Bronchial epithelial cell (primary cell): ENCODE results near the gene PRG2. TPM values are rescaled to one million over a fixed set of nuclear protein-coding genes. Genes with fewer than 3 reads are reported as not detected.
"Not testable (repeated sequence)": the region's sequence is repeated elsewhere in the genome, so short reads cannot be mapped to it uniquely, and the experiment has no call there.

ENCODE experiments used
- DNase-seq: peaks from one replicate; pipeline ENCODE4 v3.0.0-alpha.2; 2010; ENCODE audit warnings: low read depth
- FAIRE-seq: peaks from 2 replicates; lab custom pipeline; 2011; peaks lifted over from hg19 to GRCh38; lab: Jason Lieb, UNC
- H3K27me3 ChIP-seq: 2 replicates; pipeline ENCODE4 v1.5.1; 2011; ENCODE audit warnings: low read length; ENCODE audit not compliant: control insufficient read depth, insufficient read depth
- H3K36me3 ChIP-seq: 2 replicates; pipeline ENCODE4 v1.5.1; 2011; ENCODE audit warnings: low read length; ENCODE audit not compliant: control insufficient read depth, insufficient read depth
- H3K4me3 ChIP-seq: 2 replicates; pipeline ENCODE4 v1.5.1; 2011; ENCODE audit warnings: mild to moderate bottlenecking, low read depth, low read length, control low read depth
- CTCF ChIP-seq: IDR thresholded peaks from 2 replicates; pipeline ENCODE4 v1.5.1; 2011; ENCODE audit warnings: mild to moderate bottlenecking, moderate library complexity, low read length, control low read depth, inconsistent platforms; ENCODE audit not compliant: insufficient read depth, severe bottlenecking
- total RNA-seq: library from RNA; depleted of rRNA; stranded (reverse); fragments of >200 nt; gene quantifications from 2 replicates; pipeline ENCODE4 v1.2.1, GENCODE V29; 2014

PRG2 gene
- total RNA-seq, 1 donor from 2014 or later = under 0.01 TPM

DNA sequence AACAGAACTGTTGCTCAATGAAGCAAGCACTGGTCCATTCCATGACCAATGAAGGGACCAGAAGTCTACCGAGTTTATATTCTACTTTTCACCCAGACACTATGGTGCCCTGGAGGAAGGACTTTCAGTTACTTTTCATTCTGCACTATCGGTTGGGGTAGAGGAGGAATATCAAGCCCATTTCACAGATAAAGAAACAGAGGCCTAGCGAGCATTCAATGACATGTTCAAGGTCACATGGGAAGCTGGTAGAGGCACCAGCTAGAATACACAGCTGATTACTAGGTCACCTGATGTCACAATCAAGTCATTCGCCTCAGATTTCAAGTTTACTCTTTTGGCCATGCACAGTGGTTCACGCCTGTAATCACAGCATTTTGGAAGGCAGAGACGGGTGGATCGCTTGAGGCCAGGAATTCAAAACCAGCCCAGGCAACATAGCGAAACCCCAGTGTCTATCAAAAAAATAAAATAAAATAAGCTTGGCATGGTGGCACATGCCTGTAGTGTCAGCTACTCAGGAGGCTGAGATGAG lies 17.6 kb upstream of the PRG2 start:
- H3K36me3 ChIP-seq = peaks cover 3% of the 10 kb centered on the region
- DNase-seq (no peak), FAIRE-seq (no peak)

DNA sequence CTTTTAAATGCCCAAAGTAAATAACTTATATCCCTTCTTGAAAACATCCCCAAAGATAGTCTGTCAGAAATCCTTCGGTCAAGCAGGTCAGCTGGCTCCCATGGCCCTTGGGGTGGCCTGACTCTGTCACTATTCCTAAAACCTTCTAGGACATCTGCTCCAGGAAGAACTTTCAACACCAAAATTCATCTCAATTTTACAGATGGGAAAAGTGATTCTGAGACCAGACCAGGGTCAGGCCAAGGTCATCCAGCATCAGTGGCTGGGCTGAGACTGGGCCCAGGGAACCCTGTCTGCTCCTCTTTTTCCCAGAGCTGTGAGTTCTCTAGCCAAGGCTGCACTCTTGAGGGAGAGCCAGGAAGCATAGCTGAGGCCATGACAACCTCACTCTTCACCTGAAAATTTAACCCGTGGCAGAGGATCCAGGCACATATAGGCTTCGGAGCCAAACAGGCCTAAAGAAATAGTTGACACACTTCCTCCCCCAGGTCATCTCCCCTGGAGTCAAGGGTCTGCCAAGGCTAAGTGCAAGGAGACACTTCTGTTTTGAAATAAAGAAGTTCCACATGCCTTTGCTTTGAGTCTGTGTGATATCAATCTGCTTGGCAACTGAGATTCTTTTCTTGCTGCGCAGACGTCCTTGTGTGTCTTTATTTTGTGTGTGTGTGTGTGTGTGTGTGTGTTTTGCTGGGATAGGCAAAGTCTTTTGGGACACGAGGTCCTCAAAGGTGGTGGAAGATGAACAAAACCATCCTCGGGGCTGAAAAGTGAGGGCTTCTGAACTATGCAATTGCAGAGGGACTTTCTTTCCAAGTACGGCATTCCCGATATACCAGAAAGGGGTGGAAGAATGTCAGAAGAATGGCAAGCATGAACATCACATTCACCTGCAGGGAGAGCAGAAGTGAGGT lies 16.8 kb upstream of the PRG2 start:
- no peak for DNase-seq
- TF ChIP-seq CTCF = no peak
- H3K4me3 ChIP-seq = no peak overlapping the region
- H3K36me3 ChIP-seq = peaks cover 3% of the 10 kb centered on the region
- no peaks in the 10 kb centered on the region for H3K27me3 ChIP-seq
- FAIRE-seq = no peak

More for the DNA sequence above, 17.6 kb upstream of the PRG2 start:
- TF ChIP-seq CTCF = no peak
- Histone ChIP-seq H3K27me3 (no peaks in the 10 kb centered on the region), H3K4me3 (no peak overlapping the region)

DNA sequence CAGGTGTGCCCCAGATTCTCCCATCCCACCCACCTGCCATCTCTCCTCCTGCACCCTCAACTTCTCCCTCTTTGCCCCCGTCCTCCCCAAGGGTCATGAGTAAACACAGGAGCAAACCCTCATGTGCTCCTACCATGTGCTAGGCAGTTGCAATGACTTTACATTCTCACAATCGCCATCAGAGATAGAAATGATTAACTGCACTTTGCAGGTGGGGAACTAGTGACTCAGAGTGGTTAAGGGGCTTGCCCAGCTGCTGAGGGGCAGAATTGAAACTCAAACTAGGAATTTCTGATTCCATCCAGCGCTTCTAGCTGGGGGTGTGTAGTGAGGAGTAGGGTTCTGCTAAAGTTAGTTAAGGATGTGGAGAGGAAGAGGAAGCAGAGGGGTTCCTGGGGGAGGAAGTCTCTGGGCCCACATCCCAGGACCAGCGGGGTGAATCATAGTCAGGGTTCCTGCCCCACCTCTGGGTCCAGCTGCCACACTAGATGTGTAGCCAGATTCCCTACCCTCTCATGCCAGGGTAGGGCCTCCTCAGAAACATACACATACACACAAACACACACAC lies 16.0 kb upstream of the PRG2 start:
- TF ChIP-seq CTCF = no peak
- H3K27me3 ChIP-seq = no peaks in the 10 kb centered on the region
- no peak overlapping the region for H3K4me3 ChIP-seq
- H3K36me3 ChIP-seq = peaks cover 3% of the 10 kb centered on the region
- FAIRE-seq (no peak), DNase-seq (peak; percentile 20)

DNA sequence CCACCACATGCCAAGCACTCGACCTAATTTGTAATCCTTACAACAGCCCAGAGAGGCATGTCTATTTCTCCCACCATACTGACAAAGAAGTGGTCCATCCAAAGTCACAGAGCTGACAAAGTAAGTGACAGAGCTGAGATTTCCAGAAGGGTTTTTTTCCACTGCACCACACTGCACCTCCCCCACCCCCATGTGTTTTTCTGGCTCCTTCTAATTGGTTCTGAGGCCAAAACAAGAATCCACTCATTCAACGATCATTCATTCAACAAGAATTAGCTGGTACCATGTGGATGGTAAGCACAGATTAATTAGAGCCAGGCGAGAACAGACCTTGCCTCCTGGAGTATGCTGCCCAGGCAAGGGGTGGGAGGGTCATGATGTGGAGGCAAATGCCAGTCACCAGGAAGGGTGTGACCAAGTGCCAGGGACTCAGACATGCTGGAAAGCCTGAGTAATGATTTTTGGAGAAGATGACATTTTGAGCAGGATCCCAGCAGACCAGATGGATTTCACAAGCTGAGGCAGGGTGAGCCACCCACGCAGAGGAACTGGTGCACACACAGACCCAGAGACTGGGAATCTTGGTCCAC lies 14.9 kb upstream of the PRG2 start:
- DNase-seq = peak; percentile 32
- FAIRE-seq = peak; percentile 58
- no peak overlapping the region for H3K4me3 ChIP-seq
- H3K36me3 ChIP-seq = peaks cover 3% of the 10 kb centered on the region
- TF ChIP-seq CTCF = no peak
- H3K27me3 ChIP-seq = no peaks in the 10 kb centered on the region

DNA sequence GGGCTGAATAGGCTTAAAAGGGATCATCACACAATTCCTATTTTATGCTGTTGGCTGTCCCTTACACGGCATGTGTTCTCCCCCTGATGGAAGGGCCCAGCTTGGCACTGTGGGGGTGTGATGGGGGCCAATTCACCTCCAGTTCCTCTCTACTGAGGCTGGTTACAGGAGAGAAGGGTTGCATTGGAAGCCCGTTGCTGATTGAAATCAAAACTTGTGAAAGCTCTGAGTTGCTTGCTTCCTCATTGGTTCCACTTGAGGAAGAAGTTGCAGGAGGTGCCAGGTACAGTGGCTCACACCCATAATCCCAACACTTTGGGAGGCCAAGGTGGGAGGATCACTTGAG lies 13.3 kb upstream of the PRG2 start:
- Histone ChIP-seq H3K27me3 (no peaks in the 10 kb centered on the region), H3K36me3 (peaks cover 1% of the 10 kb centered on the region), H3K4me3 (no peak overlapping the region)
- FAIRE-seq (no peak), DNase-seq (no peak)
- no peak for TF ChIP-seq CTCF

- FAIRE-seq, H3K4me3 ChIP-seq, H3K36me3 ChIP-seq, DNase-seq, H3K27me3 ChIP-seq: not testable (repeated sequence)
Measured at GRCh38 chr11:57403003-57403801, 12.8 kb upstream of the PRG2 start.
